GM18502 (cell line): Measurements from ENCODE around the gene IGLL1.
"Not testable (repeated sequence)": the region's sequence is repeated elsewhere in the genome, so short reads cannot be mapped to it uniquely, and the experiment has no call there.

Source experiments
- ATAC-seq: cut with Tn5 transposase; IDR thresholded peaks from one replicate; pipeline ENCODE4 v1.9.1; 2021; ENCODE audit warnings: mild to moderate bottlenecking; ENCODE audit not compliant: unreplicated experiment, poor library complexity

The IGLL1 gene

DNA sequence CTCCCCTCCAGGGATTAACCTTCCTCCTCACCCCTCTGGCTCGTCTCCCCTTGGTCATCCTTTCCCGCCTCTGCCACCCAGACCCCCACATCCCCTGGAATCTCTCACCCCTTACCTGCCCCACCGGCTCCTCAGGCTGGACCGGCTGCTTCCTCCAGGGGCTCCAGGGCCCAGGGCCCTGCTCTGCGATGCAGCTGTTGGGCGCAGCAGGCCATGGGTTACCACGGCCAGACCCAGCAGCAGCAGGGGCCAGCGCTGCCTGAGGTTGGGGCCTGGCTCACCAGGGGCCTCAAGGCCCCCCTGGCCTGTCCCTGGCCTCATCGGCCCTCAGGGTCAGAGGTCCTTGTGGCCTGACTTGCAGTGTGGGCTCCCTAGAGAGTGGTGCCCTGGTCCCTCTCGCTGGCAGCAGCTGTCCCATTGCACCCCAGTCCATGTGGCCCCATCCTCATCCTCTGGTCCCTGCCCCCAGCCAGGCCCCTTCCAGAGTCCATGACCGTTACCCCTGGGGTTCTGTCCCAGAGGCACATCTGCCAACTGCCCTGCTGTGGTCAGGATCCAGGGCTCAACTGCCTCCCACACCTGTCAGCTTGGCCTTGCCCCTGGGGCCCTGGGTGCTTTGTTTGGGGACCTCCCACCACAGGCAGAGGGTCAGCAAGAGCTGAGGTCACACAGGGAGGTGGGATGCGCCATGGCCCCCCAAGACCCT is at the start of gene IGLL1:
TSS of gene IGLL1 (minus strand) at position 421 of the 706 bp plus-strand sequence. CDS start at position 321, 100 bp downstream.
- no peak for ATAC-seq

DNA sequence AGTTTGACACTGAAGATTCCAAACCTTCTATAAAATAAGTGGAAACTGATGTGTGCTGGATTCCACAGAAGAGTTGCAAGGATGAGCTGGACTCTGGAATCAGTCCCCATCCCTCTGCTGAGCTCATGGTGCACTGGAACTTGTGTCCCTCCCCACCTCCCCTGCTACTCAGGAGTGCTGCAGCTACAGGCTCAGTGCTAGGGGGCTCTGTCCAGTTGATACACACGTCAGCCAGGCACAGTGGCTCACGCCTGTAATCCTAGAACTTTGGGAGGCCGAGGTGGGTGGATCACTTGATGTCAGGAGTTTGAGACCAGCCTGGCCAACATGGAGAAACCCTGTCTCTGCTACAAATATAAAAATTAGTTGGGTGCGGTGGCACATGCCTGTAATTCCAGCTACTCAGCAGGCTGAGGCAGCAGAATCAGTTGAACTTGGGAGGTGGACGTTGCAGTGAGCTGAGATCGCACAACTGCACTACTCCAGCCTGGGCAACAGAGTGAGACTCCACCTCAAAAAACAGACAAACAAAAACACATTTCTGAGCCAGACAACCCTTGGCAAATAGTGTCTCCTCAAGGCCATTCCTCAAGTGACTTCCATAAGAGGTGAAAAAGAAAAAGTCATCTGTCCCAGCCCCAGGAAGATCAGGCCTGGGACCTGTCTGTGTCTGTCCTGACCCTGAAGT is 48.1 kb upstream of the IGLL1 start:
- not testable (repeated sequence) for ATAC-seq

DNA sequence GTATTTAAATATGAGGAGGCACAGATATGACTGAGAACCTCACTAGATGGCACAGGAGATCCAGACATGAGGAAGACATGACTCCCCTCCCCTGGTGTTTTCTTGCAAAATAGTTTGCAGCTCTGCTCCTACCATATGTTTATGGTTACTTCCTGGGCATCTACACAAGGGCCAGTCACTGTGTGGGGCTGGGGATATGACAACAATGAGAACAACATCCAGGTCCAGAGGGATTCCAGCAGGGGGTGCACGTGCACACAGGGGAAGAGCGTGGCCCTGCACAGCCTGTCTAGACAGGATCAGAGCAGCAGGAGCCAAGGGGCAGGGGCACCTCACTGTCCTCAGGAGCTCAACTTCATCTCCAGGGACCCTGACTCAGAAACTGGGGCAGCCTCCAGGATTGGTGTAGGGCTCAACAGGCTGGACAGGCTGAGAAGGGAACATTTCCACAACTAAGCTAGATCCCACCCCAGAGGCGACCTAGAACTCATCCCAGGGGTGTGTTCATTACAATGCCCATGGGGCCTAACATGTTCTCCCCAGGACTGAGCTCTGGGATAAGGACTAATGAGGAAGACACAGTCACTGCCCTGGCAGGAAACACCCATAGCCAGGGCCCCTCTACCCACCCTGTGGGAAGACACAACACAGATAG is 47.4 kb upstream of the IGLL1 start:
- ATAC-seq: not testable (repeated sequence)

DNA sequence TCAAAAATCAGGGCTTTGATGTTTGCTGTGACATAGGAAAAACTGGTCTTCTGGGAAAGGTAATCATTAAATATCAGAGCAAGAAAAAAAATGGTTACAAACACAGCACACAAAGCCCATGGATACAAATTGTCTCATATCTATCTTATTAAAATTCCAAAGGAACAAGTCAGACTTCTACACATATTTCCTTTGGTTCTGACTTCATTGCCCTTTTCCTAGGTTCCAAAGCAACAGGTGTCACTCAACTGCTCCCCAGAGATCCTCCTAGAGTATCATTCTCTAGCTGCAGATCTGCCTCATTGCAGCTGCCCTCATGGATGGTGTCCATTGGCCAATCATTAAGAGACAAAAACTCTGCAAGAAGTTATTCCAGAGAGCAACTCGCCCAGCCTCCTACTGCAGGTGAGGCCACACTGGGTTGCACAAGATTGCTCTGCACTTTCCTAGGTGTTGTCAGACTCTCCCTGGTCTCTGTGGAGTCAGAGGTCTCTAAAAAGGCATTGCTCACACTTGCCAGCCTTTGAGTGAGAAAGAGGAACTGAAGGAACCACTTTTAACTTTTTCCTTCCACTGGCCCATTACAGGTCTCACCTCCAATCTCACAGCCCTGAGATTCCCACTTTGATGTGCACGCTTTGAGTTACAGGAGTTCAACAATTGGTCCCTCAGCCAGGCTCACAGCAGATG is 46.3 kb upstream of the IGLL1 start:
- no peak for ATAC-seq

DNA sequence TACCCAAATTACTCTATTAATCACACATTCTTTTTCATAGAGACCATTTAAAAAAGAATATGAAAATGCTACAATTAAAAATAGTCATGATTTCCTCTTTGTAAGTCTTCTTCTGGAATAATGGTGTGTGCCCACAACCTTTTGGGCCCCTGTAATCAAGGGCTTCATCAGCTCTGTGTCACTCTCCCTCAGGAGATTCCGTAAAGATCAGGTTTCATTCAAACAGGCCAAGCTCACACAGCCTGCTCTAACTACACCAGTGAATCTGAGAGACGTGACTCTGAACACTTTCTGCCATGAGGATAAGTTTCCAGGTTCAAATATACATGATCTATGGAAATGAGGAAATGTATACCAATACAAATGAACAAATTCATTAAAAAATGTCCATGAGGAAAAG is 42.5 kb upstream of the IGLL1 start:
- no peak for ATAC-seq

DNA sequence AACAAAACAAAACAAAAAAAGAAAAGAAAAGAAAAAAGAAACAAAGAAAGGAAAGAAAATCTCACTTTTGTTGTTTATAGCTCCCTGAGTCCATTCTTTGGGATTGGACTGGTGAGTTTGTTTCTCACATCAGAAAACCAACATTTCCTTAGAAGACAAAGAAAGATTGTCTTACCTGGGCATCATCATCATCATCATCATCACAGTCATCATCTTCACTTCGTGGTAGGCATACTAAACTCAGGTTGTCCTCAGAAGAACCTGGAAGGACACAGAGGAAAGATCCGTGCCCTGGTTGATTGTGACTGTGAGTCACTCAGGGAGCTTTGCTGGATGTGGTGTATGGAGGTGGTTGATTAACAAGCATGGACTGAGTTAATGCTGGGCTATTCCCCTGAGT is 41.8 kb upstream of the IGLL1 start:
- ATAC-seq: not testable (repeated sequence)

GRCh38 chr22:23621082-23621780 is 41.1 kb upstream of the IGLL1 start:
- ATAC-seq: no peak

DNA sequence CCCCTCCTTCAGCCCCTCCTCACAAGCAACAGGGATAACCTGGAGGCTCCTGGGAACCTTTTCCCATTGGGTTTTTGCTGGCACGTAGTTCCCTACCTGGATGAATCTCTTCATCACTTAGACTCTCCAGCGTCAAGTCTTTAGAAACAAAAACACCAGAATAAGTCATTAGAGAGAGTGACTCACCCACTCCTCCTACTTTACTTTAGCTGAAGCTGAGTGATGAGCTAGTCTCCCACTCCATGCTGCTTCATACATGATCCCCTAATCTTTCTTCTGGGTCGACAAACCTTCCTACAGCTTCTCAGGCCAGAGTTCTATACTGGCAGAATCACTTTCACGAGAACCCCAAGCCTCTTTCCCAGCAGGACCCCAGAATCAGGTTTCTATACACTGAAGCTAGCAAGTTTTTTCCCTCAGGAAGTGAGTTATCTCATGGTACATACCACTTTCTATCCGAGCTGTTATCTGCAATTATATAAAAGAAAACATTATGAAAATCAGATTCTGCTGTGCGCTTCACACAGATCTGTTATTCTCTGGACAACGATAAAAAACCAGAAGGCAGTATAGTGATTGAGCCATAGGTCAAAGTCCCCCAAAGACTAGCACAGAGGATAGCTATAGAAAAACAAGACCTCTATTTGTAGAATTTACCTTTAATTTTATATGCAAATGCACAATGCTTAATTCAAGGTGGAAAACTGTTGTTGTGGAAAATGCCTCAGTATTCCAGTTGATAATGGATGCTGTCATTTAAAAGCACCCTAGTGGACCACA is 33.3 kb upstream of the IGLL1 start:
- ATAC-seq: no peak

DNA sequence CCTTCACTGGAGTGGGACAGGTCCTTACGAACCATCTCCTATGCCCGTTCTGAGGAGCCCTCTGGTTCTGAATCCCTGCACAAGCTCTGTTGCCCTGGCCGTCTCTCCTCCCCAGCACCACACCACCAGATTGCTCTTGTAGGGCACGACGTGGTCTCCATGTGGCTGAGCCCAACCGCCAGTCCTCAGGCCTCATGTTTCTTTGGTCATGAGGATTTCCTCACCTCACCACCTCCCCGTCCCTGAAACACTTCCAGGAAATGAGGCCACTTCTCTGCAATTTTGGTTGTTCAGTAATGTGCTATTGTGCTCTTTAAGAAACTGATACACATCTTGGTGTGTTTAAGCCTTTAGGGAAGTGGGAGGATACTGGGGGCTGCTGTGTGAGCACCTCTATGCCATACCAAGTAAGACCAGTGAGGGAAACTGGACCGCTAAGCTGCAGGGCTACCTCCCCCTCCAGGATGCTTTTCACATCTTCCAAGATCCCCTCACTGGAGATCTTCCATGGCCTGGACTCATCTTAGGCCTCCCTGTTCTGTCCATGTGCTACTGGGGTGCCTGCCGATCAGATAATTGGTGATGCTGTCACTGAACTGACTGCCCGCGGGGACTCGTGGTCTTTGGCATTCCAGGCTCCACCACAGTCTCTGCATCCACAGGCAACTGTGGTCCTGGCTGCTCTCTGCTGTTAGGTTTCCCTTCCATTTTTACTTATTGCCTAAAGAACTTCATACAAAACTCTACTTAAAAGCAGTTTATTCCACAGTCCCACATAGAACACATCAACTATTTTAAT is 30.1 kb upstream of the IGLL1 start:
- no peak for ATAC-seq

DNA sequence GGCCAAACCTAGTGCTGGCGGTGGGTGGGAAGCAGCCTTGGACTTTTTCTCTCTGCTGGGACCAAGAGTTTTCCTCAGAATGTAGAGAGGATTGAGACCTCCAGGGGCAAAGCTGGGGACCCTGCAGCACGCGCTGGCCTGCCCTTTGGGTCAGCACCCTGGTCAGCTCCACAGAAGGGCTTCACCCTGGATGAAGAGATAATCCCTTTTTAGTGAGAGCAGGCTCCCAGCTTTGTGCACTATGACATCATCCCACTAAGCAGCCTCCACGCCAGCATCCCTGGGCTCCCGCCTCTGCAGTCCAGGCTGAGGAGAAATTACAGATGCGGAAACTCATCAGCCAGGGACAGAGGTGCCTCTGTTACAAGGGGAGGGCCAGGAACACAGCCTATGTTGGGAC is 28.5 kb upstream of the IGLL1 start:
- ATAC-seq: no peak

- no peak for ATAC-seq
These were observed 26.4 kb upstream of the IGLL1 start for GRCh38 chr22:23606204-23607131.

GRCh38 chr22:23604939-23605712 is 25.0 kb upstream of the IGLL1 start:
- ATAC-seq: no peak

DNA sequence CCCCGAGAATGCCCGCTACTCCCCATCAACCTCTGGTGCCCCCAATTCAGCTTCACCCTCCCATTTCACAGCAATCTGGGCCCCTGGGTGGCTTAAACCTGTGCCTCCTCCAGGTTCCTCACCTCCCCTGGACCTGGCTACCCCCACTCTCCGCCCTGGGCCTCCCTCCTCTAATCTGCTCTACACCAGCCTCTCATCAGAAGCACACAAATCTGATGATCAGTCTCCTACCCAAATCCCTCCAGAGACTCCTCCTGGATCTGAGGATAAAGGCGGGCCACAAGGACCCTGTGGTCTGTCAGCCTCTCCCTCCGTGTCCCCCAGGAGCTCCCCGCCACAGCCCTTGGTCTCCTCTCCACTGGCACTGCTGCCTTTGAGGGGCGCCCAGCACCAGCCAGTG is 23.2 kb upstream of the IGLL1 start:
- ATAC-seq: no peak

DNA sequence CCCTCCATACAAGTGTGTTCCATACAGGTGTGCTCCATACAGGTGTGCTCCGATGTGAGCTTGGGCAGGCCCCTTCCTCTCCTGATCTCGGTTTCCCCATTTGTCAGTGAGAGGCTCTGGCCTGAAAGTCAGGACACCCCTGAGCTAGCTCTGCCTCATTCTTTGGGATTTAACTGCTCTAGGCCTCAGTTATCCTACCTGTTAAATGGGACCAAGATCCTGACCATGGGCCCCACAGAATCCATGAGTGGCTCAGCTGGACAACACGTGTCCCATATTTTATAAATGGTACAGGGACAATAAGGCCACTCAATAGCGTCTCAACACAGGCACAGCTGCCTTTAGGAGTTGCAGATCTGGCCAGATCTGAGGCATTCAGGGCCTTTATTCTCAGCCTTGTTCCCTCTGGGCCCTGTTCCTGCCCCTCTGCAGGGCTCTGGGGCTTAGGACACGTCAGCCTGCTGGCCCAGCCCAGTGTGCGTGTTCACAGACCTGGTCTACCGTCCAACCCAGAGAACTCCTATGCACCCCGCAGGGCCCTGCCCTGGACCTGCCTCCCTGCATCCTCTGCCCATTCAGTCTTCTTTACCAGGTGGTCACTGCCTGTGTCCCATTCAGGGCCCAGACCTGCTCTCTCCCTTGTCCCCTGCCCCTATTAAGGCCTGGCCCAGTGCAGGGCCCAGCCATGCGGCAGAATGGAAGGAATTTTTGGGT is 18.9 kb upstream of the IGLL1 start:
- ATAC-seq: no peak

- ATAC-seq: not testable (repeated sequence)
These were observed 17.6 kb upstream of the IGLL1 start for GRCh38 chr22:23597576-23598268.

- ATAC-seq: not testable (repeated sequence)
These were observed 15.8 kb upstream of the IGLL1 start for GRCh38 chr22:23595904-23596303.
